Gastroesophageal sphincter (tissue), 4 donors: ENCODE measurements around the gene NDUFS1. TPM values are rescaled to one million over a fixed set of nuclear protein-coding genes. Genes with fewer than 3 reads are reported as not detected.

Experiments
- ATAC-seq: fragments of 150-250 bp; one replicate; pipeline ENCODE4 v1.9.1; 2016; ENCODE audit warnings: mild to moderate bottlenecking, moderate library complexity
- H3K27ac ChIP-seq, 4 donors: fragments of 200-600 bp; sonication (generic) in 3 of 4; 1 replicate in 3 of 4; 2 replicates in 1 of 4; pipeline ENCODE4 v1.5.1; 2016 to 2019
- H3K27me3 ChIP-seq: fragments of 200-600 bp; sonication (generic); one replicate; pipeline ENCODE4 v1.5.1; 2019
- H3K36me3 ChIP-seq, 2 donors: fragments of 200-600 bp; sonication (generic); one replicate each; pipeline ENCODE4 v1.5.1; 2019; ENCODE audit warnings: control low read depth in 1 of 2
- H3K4me1 ChIP-seq, 3 donors: fragments of 200-600 bp; sonication (generic); 1 replicate in 2 of 3; 2 replicates in 1 of 3; pipeline ENCODE4 v1.5.1; 2016 to 2019; ENCODE audit warnings: control low read depth in 2 of 3
- H3K4me3 ChIP-seq, 2 donors: fragments of 200-600 bp; sonication (generic); one replicate each; pipeline ENCODE4 v1.5.1; 2019; ENCODE audit warnings: mild to moderate bottlenecking in 1 of 2, moderate library complexity in 1 of 2
- H3K9me3 ChIP-seq, 3 donors: fragments of 200-600 bp; sonication (generic); one replicate each; pipeline ENCODE4 v1.5.1; 2017 to 2019; ENCODE audit warnings: control low read depth in 2 of 3
- CTCF ChIP-seq, 4 experiments: fragments of 200-600 bp in 2 of 4; fragments of 450-650 bp in 2 of 4; sonication (generic) in 1 of 4; IDR thresholded peaks; one replicate each; pipeline ENCODE4 v1.5.1; 2017 to 2019; ENCODE audit warnings: antibody characterized with exemption in 4 of 4, mild to moderate bottlenecking in 2 of 4, moderate library complexity in 2 of 4
- EP300 ChIP-seq: sonication (generic); formaldehyde crosslinking; IDR thresholded peaks from one replicate; pipeline ENCODE4 v1.6.1; 2017; ENCODE audit warnings: antibody characterized with exemption, mild to moderate bottlenecking
- POLR2A ChIP-seq, 2 donors: fragments of 450-650 bp; IDR thresholded peaks; one replicate each; pipeline ENCODE4 v1.6.1; 2017; ENCODE audit warnings: antibody characterized with exemption in 2 of 2, mild to moderate bottlenecking in 2 of 2, moderate library complexity in 1 of 2
- POLR2AphosphoS5 ChIP-seq: sonication (generic); formaldehyde crosslinking; IDR thresholded peaks from one replicate; pipeline ENCODE4 v1.6.1; 2017; ENCODE audit warnings: antibody characterized with exemption
- WGBS, 2 donors: methylation state at CpG; one replicate each; pipeline ENCODE4 v1.1.5; 2018; ENCODE audit warnings: low coverage in 1 of 2; 5-methylcytosine and 5-hydroxymethylcytosine counted together
- total RNA-seq, 4 donors: library from RNA; depleted of rRNA; stranded (reverse); fragments of >200 nt; gene quantifications; one replicate each; pipeline ENCODE4 v1.1.0, GENCODE V29; 2016

Gene NDUFS1
- total RNA-seq, 4 donors from 2014 or later: 101 to 165 (median 123) TPM

- H3K36me3 ChIP-seq: no peaks in the 10 kb centered on the region
These were observed 42.0 kb upstream of the NDUFS1 start for GRCh38 chr2:206201075-206201848.

GRCh38 chr2:206198677-206199076 lies 39.4 kb upstream of the NDUFS1 start:
- Histone ChIP-seq H3K27me3 (peaks cover 20% of the 10 kb centered on the region), H3K9me3 (no peaks in the 10 kb centered on the region), H3K4me1 (no peaks in the 10 kb centered on the region), H3K36me3 (no peaks in the 10 kb centered on the region), H3K27ac (peak overlapping the region in 2 of 4 donors; percentile 2 to 52), H3K4me3 (no peak overlapping the region)
- TF ChIP-seq EP300: no peak
- no peak for TF ChIP-seq POLR2AphosphoS5
- TF ChIP-seq POLR2A (IDR thresholded peaks at IDR 0.05): no peak
- TF ChIP-seq CTCF (IDR thresholded peaks at IDR 0.05): no peak
- peak; percentile 82 for ATAC-seq
- WGBS, 2 donors: 44 to 50% methylated on average over 1 of the region's 1 CpG

More at GRCh38 chr2:206201075-206201848, 42.0 kb upstream of the NDUFS1 start:
- Histone ChIP-seq H3K27ac (no peak overlapping the region), H3K4me3 (no peak overlapping the region), H3K4me1 (no peaks in the 10 kb centered on the region), H3K27me3 (peaks cover 20% of the 10 kb centered on the region), H3K9me3 (no peaks in the 10 kb centered on the region)
- TF ChIP-seq CTCF (IDR thresholded peaks at IDR 0.05): no peak
- no peak for TF ChIP-seq POLR2AphosphoS5
- no peak for TF ChIP-seq POLR2A (IDR thresholded peaks at IDR 0.05)
- no peak for TF ChIP-seq EP300
- 66 to 68% methylated on average over 4 to 5 of the region's 5 CpGs for WGBS, 2 donors
- ATAC-seq: no peak

GRCh38 chr2:206193671-206194357 lies 34.6 kb upstream of the NDUFS1 start:
- peak; percentile 63 for ATAC-seq
- Histone ChIP-seq H3K4me3 (no peak overlapping the region), H3K36me3 (no peaks in the 10 kb centered on the region), H3K27me3 (no peaks in the 10 kb centered on the region), H3K27ac (peak overlapping the region in 1 of 4 donors; percentile 46), H3K9me3 (no peaks in the 10 kb centered on the region), H3K4me1 (no peaks in the 10 kb centered on the region)
- WGBS, 2 donors: 35 to 43% methylated on average over 1 to 2 of the region's 2 CpGs
- TF ChIP-seq POLR2AphosphoS5 (no peak), POLR2A (IDR thresholded peaks at IDR 0.05) (no peak), EP300 (no peak), CTCF (IDR thresholded peaks at IDR 0.05) (no peak)

GRCh38 chr2:206192157-206192556 lies 32.9 kb upstream of the NDUFS1 start:
- no peaks in the 10 kb centered on the region for H3K27me3 ChIP-seq
- ATAC-seq: no peak
- TF ChIP-seq POLR2AphosphoS5 (no peak), POLR2A (IDR thresholded peaks at IDR 0.05) (no peak), CTCF (IDR thresholded peaks at IDR 0.05) (no peak), EP300 (no peak)
- H3K4me3 ChIP-seq: no peak overlapping the region
- no peaks in the 10 kb centered on the region for H3K4me1 ChIP-seq
- no peaks in the 10 kb centered on the region for H3K36me3 ChIP-seq
- WGBS, 2 donors: 100% methylated on average over 3 of the region's 3 CpGs
- no peaks in the 10 kb centered on the region for H3K9me3 ChIP-seq
- H3K27ac ChIP-seq: no peak overlapping the region
